NCI-H2029 treated with DMSO at 0.1 percent for 48 hours (cell line): ENCODE data around the gene MTCL1.

Experiments
- DNase-seq: peaks from one replicate; lab custom pipeline; 2025; lab: John Stamatoyannopoulos, UW

Gene MTCL1

DNA sequence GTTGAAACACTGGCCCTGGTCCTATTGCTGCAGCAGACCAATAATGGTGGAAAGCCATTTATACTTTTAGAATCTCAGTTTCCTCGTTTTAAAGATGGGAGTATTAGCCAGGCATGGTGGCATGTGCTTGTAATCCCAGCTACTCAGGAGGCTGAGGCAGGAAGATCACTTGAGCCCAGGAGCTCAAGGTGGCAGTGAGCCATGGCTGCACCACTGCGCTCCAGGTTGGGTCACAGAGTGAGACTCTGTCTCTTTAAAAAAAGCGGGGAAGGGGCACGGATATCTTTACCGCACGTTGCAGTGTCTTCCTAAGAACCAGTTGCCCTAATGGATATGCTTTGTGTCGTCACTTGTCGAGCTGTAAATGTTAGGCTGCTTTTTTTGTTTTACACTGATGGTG, 8.3 kb downstream of the MTCL1 start:
- DNase-seq = no peak

DNA sequence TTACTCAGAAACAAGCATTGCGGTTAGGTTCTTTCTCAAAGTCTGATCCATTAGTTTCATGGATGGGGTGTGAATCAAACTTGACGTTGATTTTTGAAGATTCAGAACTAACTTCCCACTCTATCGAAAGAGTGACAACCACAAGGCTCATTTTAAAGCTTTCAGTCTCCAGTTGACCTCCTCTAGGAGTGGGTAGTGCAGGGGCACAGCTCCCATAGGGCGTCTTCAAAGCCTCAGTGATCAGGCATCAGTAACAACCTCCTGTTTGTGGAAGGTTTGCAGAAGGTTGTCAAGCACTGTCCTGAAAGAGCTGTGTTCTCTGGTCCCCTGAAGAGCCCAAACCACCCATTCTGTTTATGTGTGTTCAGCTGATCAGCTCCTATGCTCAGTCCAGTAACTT, 10.2 kb downstream of the MTCL1 start:
- DNase-seq = no peak

DNA sequence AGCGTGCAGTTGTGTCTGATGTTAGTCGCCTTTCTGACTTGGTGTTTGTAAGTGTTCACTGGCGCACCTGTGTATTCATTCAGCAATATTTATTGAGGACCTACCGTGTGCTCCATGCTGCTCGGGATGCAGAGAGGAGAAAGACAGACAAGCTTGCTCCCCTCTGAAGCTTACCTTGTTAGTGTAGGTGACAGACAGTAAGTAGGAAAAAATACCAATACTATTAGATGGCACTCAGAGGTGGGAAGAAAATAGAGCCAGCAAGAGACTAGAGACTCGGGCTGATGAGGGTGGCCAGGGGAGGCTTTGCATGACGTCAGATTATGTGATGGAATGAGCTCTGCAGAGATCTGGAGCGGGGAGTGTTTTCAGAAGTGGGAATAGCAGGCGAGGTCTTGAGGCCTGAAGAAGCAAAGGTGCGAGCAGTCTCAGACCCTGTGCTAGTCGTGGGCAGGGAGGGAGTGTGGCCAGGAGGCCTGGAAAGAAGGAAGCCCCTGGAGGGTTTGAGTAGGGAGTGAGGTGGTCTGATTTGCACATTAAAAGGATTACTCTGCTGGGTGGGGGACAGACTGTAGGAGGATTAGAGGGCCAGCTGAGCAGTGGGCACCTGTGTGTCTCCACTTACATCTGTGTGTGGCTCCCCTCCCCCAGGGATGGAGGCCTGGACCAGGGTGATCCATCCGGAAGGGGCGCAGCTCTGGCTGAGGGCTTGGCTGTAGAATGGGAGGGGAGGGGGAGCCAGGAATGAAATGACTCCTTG, 11.8 kb downstream of the MTCL1 start:
- no peak for DNase-seq

DNA sequence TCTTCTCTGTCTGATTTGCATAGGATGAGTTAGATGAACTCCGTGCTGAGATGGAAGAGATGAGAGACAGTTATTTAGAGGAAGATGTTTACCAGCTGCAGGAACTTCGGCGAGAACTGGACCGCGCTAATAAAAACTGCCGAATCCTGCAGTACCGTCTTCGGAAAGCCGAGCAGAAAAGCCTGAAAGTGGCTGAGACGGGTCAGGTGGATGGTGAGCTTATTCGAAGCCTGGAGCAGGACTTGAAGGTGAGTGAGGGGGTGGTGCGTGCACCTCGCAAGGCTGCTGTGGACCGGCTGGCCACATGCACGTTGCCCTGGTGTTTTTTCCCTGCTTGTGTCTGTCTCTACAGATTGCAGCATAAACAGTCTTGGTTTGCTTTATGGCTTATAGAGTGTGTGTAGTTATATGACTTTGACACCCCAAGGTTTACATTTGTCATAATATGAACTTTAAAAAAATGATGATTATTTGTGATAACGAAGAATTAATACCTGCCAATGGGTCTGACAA, 13.1 kb downstream of the MTCL1 start:
- DNase-seq = no peak

DNA sequence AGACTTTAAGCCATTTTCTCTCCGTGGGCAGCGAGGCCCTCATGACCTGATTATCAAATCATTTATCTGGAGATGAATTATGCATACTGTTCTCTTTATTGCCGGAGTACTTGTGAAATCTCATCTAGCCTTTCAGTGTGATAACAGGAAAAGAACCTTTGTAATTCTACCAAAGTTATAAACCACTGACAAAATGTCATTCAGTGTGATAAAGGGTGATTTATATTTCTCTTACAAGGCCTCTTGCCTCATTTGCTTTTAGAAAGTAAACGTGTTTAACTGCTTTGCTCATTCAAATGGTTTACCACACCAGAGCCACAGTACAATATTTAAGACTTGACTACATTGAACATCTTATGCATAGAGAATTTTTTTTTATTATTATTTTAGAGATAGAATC, 13.8 kb downstream of the MTCL1 start:
- DNase-seq = no peak

DNA sequence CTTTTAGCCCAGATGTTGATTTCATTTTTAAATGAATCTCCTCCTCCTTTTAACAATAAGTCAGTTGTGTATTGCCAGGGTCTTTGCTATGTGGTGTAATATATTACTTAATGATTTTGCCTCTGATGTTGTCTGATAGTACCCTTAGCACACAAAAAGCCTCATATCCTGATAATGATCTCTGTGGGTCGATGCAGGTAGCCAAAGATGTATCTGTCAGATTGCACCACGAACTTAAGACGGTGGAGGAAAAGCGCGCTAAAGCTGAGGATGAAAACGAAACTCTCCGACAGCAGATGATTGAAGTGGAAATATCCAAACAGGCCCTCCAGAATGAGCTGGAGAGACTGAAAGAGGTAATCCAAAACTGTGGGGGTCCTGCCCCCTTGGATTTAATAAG, 14.8 kb downstream of the MTCL1 start:
- no peak for DNase-seq

DNA sequence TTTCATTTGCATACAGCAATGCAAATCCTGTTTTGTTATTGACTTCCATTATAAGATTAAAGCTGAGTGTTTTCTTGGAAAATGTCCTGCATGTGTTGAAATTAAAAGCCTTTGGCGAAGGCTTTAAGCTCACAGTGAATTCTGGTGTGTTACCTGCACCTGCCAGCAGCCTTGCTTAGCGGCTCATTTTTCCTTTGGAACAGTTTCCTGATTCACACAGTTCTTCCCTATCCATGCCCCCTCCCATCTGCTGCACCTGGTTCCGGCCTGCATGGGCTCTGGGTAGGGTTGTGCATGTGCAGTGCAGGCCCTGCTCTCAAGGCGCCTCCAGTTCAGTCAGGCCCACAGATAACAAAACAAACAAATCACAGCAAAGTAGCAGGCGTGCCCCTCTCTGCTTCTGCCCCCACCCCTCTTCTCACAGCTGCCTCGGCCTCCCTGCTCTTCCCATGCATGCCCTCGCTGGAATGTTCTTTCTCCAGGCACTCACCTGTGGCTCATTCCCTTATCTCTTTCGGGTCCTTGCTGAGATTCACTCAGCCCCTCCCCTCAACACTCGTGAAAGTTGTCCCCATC, 15.8 kb downstream of the MTCL1 start:
- no peak for DNase-seq

DNA sequence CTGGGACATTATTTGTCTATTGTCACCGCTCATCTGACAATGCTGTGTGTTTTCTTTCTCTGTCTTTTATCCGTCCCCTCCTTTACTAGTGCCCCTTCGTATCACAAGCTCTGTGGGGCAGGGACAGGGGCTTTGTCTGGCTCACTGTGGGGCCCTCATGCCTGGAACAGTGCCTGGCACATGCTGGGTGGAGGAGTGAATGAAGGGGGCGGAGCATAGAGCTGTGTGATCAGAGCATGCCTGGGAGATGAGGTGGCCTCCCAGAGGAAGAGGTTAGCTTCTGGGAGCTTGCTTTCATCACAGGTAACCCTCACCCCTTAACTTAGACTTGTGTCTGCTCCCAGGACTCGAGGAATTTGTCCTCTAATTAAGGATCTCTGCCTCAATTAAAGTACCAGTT, 16.4 kb downstream of the MTCL1 start:
- no peak for DNase-seq

DNA sequence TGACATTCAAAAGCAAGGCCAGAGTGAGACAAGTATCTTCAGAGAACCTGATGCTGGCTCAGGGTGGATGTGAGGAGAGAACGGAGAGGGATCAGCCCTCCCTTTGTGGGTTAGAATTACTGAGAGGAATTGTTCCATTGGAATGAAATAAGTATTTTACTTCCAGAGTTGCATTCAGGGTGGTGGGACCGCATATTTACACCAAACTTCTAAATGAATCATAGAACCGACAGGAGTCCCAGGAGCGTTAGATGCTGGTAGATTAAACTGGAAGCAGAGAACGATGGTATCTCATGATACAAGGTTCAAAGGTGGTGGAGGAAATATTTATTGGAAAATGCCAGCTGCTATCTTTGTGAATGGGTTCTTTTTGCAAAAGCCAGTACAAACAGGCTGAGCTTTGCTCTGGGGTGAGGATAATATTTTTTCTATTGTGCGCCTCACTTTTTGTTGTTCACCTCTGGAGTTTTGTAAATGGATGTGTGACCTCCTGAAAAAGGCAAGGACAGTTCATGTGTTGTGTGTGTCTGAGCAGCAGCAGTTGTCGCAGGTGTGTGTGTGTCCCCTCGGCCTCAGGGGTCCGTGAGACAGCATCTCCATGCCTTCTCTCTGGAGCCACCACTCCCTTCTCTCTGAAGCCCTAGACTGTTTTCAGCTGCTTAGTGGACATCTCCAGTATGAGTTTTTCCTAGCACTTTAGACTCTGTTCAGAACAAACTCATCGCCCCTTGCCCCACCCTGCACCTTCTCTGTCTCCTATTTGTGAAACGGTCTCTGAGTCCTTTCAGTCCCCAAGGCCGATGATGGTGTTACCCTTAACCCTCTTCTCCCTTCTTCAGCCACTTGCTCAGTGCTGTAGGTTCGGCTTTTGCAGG, 17.8 kb downstream of the MTCL1 start:
- DNase-seq = no peak

DNA sequence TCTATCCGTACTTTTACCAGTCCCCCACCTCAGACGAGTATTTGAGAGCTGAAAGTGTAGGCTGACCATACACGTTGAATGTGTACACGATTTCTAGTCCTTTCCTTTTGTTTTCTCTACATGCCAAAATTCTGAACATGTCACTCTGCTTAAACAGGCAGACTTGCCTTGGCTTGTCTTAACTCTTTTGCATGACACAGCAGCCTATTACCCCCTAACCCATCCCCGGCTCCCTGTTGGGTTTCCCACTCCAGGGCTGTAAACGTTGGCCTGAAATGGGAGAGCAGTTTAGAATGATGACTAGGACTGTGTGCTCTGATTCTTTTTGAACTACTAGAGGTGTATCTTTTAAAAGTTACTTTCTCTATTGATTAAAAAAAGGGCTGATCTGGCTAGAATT, 19.1 kb downstream of the MTCL1 start:
- no peak for DNase-seq

DNA sequence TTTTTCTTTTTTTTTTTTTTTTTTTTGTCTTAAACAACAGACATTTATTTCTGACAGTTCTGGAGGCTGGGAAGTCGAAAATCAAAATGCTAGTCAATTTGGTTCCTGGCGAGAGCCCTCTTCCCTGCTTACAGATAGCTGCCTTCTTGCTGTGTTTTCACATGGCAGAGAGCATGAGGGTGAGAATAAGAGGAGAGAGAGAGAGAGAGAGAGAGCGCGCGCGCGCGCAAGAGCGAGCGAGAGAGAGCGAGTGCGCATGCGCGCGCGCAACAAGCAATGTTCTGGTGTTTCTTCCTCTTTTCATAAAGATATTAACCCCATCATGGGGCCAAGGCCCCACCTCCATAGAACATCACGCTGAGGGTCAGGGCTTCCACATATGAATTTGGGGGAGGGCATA, 20.9 kb downstream of the MTCL1 start:
- no peak for DNase-seq

DNA sequence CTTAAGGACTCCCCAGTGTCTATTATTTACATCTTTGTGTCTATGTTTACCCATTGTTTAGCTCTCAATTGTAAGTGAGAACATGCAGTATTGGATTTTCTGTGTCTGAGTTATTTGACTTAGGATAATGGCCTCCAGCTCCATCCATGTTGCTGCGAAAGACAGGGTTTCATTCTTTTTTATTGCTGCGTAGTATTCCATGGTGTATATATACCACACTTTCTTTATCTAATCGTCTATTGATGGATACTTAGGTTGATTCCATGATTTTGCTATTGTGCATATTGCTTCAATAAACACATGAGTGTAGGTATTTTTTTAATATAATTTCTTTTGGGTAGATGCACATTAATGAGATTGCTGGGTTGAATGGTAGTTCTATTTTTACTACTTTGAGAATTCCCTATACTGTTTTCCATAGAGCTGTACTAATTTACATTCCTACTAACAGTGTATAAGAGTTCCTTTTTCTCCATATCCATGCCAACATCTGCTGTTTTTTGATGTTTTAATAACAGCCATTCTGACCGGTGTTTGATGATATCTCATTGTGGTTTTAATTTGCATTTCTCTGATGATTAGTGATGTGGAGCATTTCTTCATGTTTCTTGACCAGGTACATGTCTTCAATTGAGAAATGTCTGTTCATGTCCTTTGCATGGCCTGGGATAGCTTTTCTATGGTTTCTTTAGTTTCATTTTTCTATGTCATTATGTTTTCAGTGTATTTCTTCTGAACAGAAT, 21.8 kb downstream of the MTCL1 start:
- no peak for DNase-seq

DNA sequence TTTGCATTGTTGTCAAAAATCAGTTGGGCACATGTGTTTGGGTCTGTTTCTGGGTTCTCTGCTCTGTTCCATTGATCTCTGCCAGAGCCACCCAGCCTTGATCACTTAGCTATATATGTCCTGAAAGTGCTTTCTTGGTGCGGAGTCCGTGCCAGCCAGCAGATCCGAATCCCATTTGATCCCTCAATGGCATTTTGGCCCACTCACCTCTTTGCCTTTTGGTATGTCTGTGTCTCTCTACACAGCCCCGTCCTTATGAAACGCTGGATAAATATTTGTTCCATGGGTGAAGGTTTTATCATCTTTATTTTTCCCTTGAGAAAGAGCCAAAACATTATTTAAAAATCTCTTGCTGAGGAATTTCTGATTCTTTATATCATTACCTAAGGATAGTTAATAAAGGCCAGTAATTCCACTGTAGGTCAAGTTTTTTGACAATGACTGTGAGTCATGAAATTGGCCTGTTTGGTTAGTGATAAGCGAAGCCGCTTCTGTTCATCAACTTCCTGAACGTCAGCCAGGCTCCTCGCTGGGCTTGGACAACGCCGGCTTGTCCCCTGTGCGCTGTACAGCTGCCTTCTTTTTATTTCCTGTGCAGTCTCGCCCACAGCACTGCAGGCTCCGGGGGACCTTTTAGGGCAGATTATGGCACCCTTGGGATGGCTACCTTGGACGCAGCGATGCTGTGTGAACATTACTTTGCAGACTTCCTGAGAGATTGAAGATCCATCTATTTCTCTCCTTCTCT, 24.9 kb downstream of the MTCL1 start:
- DNase-seq = no peak

DNA sequence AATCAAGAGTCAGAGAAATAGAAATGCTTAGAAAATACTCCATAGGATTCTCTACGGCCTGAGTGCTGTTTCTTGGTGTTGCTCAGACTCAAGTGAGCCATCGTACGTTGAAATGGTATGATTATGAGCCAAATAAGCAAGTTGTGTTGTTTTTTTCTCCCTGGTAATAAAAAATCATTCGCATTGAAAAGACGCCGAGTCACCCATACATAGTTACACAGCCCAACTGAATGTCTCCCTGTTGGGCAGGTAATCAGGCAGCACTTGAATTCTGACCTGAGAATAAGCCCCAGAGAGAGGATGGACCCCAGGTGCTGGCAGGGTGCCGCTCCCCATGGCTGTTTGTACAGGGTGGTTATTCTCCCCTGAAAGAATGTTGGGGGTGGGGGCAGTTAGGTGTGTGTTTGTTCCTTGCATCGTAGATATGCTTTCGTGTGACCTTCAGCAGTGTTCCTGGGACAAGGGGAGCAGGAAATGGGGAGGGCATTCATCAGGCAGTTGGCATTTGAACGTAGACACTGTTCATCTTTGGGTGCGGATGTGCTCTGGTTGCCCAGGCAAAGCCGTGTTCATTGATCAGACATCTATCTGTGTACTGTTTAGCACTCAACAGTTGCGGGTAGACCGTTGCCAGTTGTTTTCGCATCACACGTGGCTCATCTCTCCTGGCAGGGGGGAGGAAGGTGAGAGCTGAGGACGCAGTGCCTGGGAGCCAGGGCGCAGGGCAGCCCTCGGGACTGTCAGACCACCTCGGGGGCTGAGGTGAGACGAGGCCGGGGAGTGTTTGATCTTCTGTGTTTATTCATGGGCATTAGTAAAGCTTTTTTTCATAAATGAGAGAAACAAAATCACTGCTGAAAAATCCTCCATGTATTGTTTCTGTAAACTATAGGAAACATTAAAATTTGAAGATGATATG, 27.3 kb downstream of the MTCL1 start:
- no peak for DNase-seq

DNA sequence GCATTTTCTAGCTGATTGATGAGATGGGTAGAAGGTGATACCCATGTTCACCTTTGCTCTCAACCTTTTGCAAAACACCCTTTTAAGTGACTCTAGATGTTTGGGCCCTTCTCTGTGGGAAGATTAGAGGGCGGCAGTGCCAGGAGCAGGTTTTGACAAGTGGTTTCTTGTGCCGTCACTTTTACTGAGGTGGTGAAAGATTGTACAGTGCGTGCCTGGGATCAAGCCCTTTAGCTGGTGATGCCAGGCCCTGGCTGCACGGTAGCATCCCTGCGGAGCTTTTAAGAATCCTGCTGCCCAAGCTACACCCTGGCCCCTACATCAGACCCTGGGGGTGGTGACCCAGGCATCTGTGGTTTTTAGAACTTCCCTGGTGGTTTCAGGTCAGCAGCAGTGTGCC, 29.1 kb downstream of the MTCL1 start:
- DNase-seq = no peak

DNA sequence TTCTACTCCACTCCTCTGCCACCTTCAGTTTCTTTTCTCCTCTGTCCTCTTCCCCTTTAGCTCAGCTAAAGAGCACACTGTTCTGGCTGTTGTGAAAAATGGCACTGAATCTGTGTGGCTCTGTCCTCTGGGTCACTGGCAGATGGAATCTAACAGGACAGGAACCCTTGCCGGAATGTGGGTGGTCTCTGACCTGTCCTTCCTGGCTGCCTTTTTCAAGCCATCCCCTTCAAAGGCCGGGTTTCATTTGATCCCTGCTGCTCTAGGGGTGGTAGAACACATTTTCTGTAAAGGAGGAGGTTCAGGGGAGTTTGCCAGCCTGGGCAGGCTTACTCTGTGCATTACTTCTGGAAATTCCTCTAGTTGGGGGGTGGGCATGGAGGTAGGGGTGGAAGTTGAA, 29.9 kb downstream of the MTCL1 start:
- no peak for DNase-seq

DNA sequence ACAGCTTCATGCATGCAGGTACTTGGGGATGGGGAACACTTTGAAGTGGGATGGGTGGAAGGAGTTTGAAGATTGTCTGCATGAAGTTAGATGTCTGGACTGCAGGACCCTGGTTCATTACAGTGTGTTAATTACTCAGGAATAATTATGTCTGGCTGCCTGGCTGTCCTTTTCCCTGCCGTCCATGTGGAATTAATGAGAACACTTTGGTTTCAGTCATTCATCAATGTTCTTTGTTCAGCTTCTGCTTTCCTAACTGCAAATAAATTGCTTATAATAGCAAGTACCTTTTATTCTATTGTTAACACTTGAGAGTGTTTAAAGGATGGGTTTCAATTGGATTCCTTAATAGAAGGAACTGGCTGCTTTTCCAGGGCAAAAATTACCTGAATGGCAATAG, 35.8 kb downstream of the MTCL1 start:
- DNase-seq = no peak

DNA sequence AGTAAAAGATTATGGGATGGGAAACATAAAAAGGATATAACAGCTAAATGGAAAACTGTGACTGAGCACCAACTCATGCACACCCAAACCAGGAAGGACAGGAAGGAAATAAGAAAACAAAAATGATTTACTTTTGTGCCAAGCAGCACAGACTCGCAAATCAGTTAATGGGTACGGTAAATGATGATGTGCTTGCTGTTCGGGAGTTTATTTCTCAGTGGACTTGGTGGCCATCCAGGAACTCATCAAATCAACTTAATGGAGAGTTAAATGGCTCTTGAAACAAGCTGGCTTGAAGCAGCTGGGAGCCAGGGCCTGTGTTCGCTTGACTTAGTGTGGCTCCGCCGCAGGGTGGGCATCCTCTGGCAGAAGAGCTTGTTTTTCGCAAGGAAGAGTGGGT, 36.2 kb downstream of the MTCL1 start:
- DNase-seq = no peak

DNA sequence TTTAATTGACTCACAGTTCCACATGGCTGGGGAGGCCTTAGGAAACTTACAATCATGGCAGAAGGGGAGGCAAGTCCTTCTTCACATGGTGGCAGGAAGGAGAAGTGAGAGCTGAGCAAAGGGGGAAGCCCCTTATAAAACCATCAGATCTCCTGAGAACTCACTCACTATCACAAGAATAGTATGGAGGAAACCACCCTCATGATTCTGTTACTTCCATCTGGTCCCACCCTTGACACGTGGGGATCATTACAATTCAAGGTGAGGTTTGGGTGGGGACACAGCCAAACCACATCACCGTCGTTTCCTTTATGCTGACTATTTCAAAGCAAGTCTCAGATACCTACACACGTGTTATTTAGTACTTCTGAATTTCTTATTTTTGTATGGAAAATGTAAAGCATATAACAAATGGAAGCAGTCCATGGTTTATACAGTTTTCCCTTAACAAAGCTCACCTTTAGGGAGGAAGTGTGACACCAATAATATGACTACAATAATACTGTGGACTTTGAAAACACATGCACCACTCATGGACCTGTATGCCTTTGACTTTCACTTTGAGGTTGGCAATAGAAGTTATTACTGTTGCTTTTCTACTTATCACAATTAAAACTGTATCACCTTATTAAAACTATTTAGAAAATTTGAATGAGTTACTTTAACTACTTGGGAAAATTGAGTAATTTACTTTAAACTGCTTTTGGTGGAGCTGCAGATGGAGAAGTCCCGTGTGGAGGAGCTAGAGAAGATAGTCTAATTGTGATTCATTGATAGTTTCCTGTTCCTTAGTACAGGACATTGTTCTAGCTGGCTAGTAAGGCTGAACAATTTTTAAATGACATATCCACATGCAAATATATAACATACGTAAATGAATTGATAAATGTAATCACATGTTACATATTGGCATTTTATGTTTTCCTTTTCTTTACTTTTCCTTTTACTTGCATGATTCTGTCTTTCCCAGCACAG, 37.3 kb downstream of the MTCL1 start:
- no peak for DNase-seq
